T-helper 2 cell treated with Interferon-gamma antibody and Interleukin-4, amounts not matched to agents 5 μg/mL and 100 μg/mL, for 36 hours (primary cell): Measurements from ENCODE around the gene ATP6V1B1.
"Not testable (repeated sequence)": the region's sequence is repeated elsewhere in the genome, so short reads cannot be mapped to it uniquely, and the experiment has no call there.

Source experiments
- DNase-seq: peaks from one replicate; pipeline ENCODE4 v3.0.0; 2021; ENCODE audit warnings: low spot score
- H3K27ac Mint-ChIP-seq: one replicate; pipeline ENCODE4 v1.8.0; 2021; ENCODE audit warnings: mild to moderate bottlenecking, mixed read lengths
- H3K27me3 Mint-ChIP-seq: one replicate; pipeline ENCODE4 v1.8.0; 2021; ENCODE audit warnings: low read depth, mixed read lengths
- H3K36me3 Mint-ChIP-seq: one replicate; pipeline ENCODE4 v1.8.0; 2021; ENCODE audit warnings: low read depth, mixed read lengths
- H3K4me1 Mint-ChIP-seq: one replicate; pipeline ENCODE4 v1.8.0; 2021; ENCODE audit warnings: low read depth, mixed read lengths
- H3K4me3 Mint-ChIP-seq: one replicate; pipeline ENCODE4 v1.8.0; 2022; ENCODE audit warnings: mild to moderate bottlenecking, moderate library complexity, mixed read lengths
- H3K9me3 Mint-ChIP-seq: one replicate; pipeline ENCODE4 v1.8.0; 2021; ENCODE audit warnings: mixed read lengths

The ATP6V1B1 gene

DNA sequence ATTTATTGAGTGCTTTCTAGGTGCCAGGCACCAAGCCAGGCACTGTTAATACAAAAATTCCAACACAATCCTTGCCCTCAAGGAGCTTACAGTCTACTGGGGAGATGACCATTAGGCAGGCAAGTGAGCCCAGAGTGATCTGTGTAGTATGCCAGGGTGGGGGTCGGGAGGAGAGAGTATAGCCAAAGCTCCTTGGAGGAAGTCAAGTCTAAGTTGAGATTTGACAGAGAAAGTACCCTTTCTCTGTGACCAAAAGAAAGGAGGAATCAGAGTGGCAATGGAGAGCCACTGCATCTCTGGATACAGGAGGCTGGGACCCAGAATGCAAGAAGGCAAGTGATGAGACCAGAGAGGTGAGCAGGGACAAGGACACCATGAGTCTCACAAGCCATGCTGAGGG, 50.3 kb downstream of the ATP6V1B1 start:
- H3K27me3 Mint-ChIP-seq: no peaks in the 10 kb centered on the region
- H3K4me3 Mint-ChIP-seq: no peak overlapping the region
- no peak for DNase-seq
- peaks cover 24% of the 10 kb centered on the region for H3K36me3 Mint-ChIP-seq
- H3K9me3 Mint-ChIP-seq: no peaks in the 10 kb centered on the region
- H3K27ac Mint-ChIP-seq: no peak overlapping the region
- H3K4me1 Mint-ChIP-seq: peaks cover 5% of the 10 kb centered on the region

DNA sequence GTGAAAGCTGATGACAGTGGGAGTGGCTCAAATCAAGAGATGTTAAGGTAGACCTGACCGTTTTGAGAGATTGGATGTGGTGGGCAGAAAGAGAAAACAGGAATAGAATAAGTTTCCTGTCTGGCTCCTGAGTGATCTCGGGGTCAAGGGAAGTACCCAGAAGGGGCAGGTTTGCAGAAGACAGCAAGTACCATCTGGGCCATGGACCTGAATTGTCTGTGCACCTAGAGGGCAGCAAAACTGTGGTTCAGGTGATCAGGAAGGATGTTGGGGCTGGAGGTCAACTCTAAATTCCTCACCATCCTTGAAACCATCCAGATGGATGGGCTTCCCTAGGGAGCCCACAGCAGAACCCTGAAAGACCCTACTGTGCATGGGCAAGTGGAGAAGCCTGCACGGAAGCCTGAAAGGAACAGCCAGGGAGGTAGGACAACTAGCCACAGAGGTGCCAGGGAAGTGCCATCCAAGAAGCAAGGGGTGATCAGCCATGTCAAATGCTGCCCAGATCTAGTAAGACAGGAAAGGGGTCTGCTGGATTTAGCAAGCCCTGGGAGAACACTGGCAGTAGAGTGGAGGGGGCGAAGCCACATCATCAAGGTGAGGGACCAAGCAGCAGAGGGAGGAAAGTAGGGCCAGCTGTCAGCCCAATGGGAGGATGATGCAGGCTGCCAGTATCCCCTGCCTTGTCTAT, 50.9 kb downstream of the ATP6V1B1 start:
- Mint-ChIP-seq H3K4me1 (peaks cover 5% of the 10 kb centered on the region), H3K27ac (peak overlapping the region; percentile 23), H3K36me3 (peaks cover 30% of the 10 kb centered on the region), H3K4me3 (no peak overlapping the region), H3K9me3 (no peaks in the 10 kb centered on the region), H3K27me3 (no peaks in the 10 kb centered on the region)
- no peak for DNase-seq

DNA sequence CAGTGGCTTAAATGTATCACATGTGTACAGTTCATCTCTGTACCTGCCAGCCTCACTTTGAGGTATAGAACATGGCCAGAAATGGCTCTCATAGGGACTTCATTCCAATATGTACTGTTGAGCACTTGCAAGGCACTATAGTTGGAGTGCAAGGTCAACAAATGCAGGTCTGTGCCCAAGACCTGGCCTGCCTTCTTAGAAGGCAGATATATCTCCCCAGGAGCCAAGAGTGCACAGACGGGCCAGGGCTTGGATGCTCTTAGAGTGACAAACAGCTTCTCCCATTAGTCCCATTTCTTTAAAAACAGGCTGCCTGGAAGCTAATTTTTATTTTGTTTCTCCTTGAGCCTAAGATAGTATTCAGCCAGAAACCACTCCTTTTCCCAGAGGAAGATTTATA, 51.7 kb downstream of the ATP6V1B1 start:
- Mint-ChIP-seq H3K27ac (no peak overlapping the region), H3K4me3 (no peak overlapping the region), H3K36me3 (peaks cover 31% of the 10 kb centered on the region), H3K27me3 (no peaks in the 10 kb centered on the region), H3K4me1 (peaks cover 5% of the 10 kb centered on the region), H3K9me3 (no peaks in the 10 kb centered on the region)
- DNase-seq: no peak

DNA sequence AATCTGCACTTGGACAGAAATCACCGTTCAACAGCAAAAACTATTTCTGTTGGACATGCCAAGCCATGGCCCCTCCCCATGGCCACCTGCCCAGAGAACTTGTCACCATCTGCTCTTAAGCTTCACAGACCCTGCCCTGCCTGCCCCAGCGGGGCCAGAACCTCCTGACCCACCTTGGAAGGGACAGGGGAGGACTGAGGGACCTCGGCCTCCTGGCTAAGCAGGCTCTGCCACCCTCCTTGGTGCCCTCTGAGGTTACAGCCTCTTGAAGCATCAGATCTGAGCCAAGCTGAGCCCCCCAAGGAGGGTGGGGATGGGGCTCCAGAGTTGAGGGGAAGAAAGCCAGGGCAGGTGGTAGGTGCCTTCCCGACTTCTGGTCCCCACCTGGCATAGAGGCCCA, 52.5 kb downstream of the ATP6V1B1 start:
- DNase-seq: no peak
- Mint-ChIP-seq H3K4me3 (no peak overlapping the region), H3K9me3 (no peaks in the 10 kb centered on the region), H3K4me1 (peaks cover 10% of the 10 kb centered on the region), H3K36me3 (peaks cover 34% of the 10 kb centered on the region), H3K27ac (no peak overlapping the region), H3K27me3 (no peaks in the 10 kb centered on the region)

DNA sequence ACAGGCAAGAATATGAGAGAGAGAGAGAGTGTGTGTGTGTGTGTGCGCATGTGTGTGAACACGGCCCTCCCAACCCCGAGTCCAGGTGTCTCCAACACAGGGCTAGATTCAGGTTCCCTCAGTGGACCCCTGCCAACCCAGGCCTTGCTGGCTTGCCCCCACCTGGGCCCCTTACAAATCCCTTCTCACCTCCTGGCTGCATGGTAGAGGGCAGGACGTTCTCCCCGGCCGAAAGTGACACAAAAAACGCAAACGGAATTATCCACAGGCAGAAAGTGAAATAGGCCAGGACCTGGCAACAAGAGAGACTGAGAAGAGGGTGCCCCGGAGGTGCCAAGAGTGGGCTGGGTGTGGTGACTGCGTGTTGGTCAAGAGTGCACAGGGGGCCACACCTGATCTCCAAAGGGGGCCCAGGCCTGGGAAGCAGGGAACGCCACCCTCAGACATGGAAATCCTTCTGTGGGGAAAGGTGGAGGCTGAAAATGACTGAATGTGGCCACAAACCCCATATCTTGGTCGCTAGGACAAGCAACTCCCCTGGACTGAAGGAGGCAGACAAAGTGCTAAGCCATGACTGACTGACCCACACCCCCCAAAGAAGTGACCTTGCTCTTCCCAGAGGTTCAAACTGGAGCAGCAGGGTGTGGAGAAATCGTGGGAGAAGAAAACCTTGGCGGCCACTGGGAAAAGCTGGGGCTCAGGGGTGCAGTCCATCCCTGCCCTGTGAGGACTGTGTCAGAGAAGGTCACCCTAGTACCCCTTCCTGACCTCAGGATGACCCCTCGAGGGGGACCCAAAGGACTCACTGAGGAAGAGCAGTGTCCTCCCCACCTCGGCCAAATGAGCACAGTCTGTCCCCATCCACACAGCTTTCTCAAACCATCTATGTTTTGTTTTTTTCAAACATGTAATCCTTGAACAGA, 53.3 kb downstream of the ATP6V1B1 start:
- H3K27me3 Mint-ChIP-seq: no peaks in the 10 kb centered on the region
- H3K27ac Mint-ChIP-seq: no peak overlapping the region
- peaks cover 18% of the 10 kb centered on the region for H3K4me1 Mint-ChIP-seq
- peaks cover 36% of the 10 kb centered on the region for H3K36me3 Mint-ChIP-seq
- no peak for DNase-seq
- H3K4me3 Mint-ChIP-seq: no peak overlapping the region
- no peaks in the 10 kb centered on the region for H3K9me3 Mint-ChIP-seq

DNA sequence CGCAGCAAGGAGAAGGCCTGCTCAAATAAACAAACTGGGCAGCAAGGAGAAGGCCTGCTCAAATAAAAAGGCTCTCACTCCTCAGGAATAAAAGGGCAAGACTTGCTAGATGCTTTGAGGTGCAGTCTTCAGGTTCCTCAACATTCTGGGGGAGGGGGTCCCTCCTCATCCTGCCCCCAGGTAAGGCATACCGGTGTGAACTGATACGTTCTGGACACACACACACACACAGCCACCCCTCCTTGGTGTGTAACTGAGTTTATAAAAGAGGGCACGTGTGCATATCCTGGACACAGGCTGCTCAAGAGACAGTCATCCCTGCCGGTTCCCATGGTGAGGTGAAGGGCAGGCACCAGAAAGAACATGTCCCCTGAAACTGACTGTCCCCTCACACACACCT, 54.5 kb downstream of the ATP6V1B1 start:
- H3K36me3 Mint-ChIP-seq: peaks cover 36% of the 10 kb centered on the region

DNA sequence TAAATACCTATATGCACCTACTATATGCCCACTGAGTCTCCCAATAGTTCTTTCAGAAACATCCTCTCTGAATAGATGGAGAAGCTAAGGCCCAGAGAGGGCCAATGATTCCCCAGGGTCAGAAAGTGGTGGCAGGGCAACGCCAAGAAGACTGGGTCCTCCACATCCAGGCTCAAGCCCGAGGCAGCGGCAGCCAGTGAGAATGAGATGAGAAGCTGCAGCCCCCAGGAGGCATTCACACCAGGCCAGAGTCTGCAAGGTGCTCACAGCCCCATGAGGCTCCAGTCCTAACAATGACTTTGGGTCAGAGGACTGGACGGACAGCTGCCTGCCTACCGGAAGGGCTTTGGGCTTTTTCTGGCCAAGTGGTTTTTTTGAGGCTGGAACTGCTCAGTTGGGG, 55.4 kb downstream of the ATP6V1B1 start:
- Mint-ChIP-seq H3K27me3 (no peaks in the 10 kb centered on the region), H3K4me1 (peaks cover 19% of the 10 kb centered on the region), H3K4me3 (no peak overlapping the region), H3K36me3 (peaks cover 32% of the 10 kb centered on the region), H3K27ac (no peak overlapping the region), H3K9me3 (no peaks in the 10 kb centered on the region)
- DNase-seq: no peak

More for the DNA sequence above, 54.5 kb downstream of the ATP6V1B1 start:
- no peaks in the 10 kb centered on the region for H3K9me3 Mint-ChIP-seq
- H3K27ac Mint-ChIP-seq: no peak overlapping the region
- H3K4me1 Mint-ChIP-seq: peaks cover 14% of the 10 kb centered on the region
- no peak for DNase-seq
- H3K4me3 Mint-ChIP-seq: no peak overlapping the region
- no peaks in the 10 kb centered on the region for H3K27me3 Mint-ChIP-seq

DNA sequence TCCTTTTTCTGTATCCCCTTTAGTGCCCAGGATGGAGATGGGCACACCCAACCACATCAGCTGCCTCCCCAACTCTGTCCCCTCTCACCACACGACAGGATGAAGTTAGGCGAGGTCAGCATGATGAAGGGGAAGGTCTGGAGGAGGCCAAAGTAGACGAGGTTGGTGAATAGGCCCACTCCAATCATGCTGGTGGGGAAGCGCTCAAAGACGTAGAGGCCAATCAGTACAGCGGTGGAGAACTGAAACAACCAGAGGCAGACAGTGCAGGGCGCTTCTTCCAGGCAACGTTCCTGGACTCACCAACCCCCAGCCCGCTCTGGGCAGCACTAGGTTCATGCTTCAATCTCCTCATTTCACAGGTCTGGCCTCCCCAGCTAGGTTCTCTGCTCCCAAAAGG, 56.0 kb downstream of the ATP6V1B1 start:
- Mint-ChIP-seq H3K9me3 (no peaks in the 10 kb centered on the region), H3K27me3 (no peaks in the 10 kb centered on the region), H3K36me3 (peaks cover 26% of the 10 kb centered on the region), H3K4me3 (no peak overlapping the region), H3K4me1 (peaks cover 19% of the 10 kb centered on the region), H3K27ac (no peak overlapping the region)
- no peak for DNase-seq

DNA sequence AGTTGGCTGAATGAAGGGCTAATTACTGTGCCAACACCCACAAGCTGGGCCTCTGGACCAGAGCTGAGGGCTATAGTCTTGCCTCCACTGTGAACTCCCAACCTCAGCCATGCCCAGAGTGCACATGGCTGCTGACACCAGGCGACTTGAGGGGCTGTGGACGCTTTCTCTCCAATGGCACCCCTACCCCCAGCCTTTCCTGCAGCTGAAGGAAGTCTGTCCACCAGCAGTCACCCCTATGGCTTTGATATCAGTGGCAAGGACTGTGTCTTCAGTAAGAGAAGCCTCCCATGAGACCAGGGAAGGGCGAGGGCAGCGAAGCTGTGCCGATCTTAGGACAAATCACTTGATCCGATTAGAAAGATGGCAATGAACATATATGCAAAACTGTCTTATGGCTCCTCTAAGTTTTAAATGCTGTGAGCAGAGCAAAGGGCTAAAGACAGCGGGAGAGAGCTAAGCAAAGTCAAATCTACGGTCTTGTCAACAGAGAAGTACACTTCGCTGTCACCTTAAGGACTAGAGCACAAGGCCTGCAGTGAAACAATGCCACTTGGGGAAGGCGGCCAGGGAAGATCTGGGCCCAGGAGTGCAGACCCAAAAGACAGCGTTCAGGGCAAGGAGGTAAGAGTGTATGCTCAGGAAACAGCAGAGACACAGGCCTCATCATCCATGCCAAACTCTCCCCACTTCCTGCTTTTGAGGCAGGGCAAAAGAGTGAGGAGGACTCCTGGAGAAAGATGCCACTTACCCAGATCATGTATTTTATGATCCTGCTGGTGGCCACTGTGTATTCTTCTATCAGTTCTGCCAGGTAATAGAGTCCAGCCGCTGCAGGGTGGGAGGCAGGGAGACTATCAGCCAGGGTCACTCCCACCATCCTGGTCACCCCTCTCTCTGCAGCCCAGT, 57.5 kb downstream of the ATP6V1B1 start:
- H3K4me1 Mint-ChIP-seq: peaks cover 19% of the 10 kb centered on the region

DNA sequence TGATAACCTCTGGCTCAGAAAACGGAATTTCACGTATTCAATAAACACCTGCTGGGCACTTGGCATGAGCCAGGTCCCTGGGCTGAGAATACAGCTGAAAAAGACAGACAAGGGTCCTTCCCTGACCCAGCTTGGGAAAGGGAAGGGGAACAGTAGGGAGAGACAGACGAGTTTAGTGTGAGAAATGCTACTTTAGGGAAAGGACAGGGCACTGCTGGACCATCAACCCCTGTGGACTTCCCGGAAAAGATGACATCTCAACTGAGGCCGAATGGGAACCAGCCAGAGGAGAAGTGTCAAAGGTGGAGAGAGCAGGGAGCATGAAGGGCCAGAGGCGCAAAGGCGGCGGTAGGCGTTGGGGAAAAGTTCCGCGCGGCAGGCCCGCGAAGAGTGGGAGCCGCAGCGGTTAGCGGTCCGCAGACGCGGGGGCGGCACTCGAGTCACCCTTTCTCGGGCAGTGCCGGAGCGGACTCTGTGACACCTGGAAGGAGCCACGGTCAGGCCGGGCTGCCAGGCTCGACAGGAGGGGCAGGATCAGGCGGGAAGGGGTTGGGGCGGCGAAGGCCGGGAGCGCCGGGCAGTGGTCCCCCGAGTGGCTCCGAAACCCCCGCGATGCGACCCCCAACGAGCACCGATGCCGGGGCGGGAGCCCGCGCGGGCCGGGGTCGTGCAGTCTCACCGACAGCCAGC, 58.5 kb downstream of the ATP6V1B1 start:
- peak; percentile 72 for DNase-seq
- Mint-ChIP-seq H3K9me3 (no peaks in the 10 kb centered on the region), H3K4me1 (peaks cover 19% of the 10 kb centered on the region), H3K27ac (peak overlapping the region; percentile 89), H3K4me3 (peak overlapping the region; percentile 94), H3K36me3 (peaks cover 14% of the 10 kb centered on the region), H3K27me3 (no peaks in the 10 kb centered on the region)

More for the DNA sequence above, 57.5 kb downstream of the ATP6V1B1 start:
- H3K27ac Mint-ChIP-seq: peak overlapping the region; percentile 89
- peak overlapping the region; percentile 94 for H3K4me3 Mint-ChIP-seq
- H3K27me3 Mint-ChIP-seq: no peaks in the 10 kb centered on the region
- no peaks in the 10 kb centered on the region for H3K9me3 Mint-ChIP-seq
- DNase-seq: no peak
- H3K36me3 Mint-ChIP-seq: peaks cover 23% of the 10 kb centered on the region

DNA sequence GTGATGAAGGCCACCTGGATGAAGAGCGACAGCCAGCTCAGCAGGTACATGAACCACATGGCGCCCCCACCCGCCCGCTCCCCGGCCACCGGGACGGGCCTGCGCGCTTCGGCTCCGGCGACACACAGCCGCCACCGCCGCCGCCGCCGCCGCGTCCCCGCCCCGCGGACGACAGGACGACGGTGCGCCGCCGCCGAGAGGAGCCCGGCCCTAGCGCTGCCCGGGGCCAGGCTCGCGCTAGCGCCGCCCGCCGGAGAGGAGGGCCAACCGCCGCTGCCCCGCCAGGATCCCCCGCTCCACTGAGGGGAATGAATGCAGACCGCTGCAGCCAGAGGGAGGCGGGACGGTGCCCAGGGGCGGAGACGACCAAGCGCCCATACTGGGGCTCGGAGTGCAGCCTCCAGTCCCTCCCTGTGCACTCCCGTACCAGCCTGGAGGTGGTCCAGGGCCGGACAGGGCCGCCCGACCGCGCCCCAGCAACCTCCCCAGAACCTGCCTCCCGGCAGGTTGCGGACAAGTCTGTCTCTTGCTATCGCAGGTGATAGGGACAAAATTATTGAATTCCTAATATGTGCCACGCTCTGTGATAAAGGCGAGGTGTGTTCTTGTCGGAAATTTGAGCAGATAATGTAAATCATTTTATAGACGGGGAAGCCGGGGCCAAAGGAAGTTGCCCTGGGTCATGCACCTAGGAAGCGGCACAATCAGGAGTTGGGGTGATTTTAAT, 59.2 kb downstream of the ATP6V1B1 start, which contains the start of gene TEX261:
Gene TEX261 (minus strand): TSS at position 175 of the 727 bp plus-strand sequence. CDS start 116 bp downstream, at position 59.
- Mint-ChIP-seq H3K27ac (peak within 1 kb of the TSS; percentile 89), H3K27me3 (no peaks in the 10 kb centered on the region), H3K4me3 (peak within 1 kb of the TSS; percentile 94), H3K4me1 (peaks cover 23% of the 10 kb centered on the region), H3K36me3 (peaks cover 14% of the 10 kb centered on the region), H3K9me3 (no peaks in the 10 kb centered on the region)
- DNase-seq: peak; percentile 93

DNA sequence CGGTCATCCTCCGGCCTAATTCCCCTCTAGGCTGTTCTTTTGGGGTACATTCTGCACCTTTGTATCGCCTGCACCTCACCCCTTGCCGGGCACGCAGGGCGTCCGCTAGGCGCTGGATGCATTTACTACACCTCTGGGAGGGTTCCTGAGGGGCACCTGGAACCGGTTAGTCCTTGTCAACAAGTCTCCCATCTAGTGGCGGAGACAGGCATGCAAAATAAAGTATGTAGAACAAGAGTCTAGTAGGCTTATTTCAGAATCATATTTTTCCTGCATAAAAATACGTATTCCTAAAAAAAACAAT, 59.7 kb downstream of the ATP6V1B1 start:
- H3K27ac Mint-ChIP-seq: peak overlapping the region; percentile 60
- H3K4me1 Mint-ChIP-seq: peaks cover 25% of the 10 kb centered on the region
- H3K27me3 Mint-ChIP-seq: no peaks in the 10 kb centered on the region
- H3K4me3 Mint-ChIP-seq: peak overlapping the region; percentile 86
- no peaks in the 10 kb centered on the region for H3K9me3 Mint-ChIP-seq
- DNase-seq: peak; percentile 41
- peaks cover 14% of the 10 kb centered on the region for H3K36me3 Mint-ChIP-seq

DNA sequence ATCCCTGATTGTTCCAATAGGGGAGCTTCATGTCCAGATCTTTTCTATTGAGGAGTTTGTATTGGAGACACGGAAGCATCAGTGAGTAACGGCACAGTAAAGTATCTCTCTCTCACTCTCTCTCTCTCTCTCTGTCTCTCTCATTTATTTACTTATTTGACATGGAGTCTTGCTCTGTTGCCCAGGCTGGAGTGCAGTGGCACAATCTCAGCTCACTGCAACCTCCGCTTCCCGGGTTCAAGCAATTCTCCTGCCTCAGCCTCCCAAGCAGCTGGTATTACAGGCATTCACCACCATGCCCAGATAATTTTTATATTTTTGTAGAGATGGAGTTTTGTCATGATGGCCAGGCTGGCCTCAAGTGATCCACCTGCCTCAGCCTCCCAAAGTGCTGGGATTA, 63.2 kb downstream of the ATP6V1B1 start:
- not testable (repeated sequence) for H3K27ac Mint-ChIP-seq, DNase-seq, H3K27me3 Mint-ChIP-seq, H3K4me3 Mint-ChIP-seq, H3K9me3 Mint-ChIP-seq, H3K36me3 Mint-ChIP-seq
- H3K4me1 Mint-ChIP-seq: peaks cover 26% of the 10 kb centered on the region
